RKO (cell line): ENCODE data around the gene MGAT5B.
"Not testable (repeated sequence)": the region's sequence is repeated elsewhere in the genome, so short reads cannot be mapped to it uniquely, and the experiment has no call there.

ENCODE experiments used
- DNase-seq: peaks from one replicate; pipeline ENCODE4 v3.0.0-alpha.2; 2016; ENCODE audit warnings: low spot score

Gene MGAT5B

DNA sequence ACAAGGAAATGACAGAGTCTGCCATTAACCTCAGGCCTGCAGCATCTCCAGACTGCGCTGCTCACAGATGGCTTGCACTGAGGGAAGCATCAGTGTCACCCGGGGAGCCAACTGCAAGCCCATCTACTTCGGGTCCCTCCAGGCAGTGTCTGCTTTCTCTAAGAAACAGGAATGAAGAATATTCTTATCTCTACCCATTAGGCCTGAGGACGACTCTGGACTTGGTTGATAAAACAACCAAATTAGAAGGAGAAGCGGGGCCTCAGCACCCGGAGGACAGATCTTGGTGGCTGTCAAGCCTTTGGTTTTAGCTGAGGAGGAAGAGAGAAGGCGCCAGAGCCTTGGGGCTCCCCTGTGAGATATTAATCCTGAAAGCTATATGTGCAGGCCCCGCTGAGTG, 19.5 kb upstream of the MGAT5B start:
- no peak for DNase-seq

DNA sequence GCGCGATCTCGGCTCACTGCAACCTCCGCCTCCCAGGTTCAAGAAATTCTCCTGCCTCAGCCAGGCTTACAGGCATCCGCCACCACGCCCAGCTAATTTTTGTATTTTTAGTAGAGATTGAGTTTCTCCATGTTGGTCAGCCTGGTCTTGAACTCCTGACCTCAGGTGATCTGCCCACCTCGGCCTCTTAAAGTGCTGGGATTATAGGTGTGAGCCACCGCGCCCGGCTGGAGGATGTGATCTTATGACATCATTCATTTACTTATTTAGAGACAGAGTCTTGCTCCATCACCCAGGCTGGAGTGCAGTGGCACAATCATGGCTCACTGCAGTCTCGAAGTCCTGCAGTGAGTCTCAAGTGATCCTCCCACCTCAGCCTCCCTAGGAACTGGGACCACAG, 19.0 kb upstream of the MGAT5B start:
- not testable (repeated sequence) for DNase-seq

DNA sequence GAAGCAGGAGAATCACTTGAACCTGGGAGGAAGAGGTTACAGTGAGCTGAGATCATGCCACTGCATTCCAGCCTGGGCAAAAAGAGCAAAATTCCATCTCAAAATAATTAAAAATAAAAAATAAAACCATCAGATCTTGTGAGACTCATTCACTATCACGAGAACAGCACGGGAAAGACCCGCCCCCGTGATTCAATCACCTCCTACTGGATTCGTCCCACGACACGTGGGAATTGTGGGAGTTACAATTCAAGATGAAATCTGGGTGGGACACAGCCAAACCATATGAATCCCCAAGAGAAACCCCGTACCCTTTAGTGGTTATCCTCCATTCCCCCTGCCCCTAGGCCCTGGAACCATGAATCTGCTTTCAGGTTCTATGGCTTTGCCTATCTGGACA, 15.4 kb upstream of the MGAT5B start:
- no peak for DNase-seq

DNA sequence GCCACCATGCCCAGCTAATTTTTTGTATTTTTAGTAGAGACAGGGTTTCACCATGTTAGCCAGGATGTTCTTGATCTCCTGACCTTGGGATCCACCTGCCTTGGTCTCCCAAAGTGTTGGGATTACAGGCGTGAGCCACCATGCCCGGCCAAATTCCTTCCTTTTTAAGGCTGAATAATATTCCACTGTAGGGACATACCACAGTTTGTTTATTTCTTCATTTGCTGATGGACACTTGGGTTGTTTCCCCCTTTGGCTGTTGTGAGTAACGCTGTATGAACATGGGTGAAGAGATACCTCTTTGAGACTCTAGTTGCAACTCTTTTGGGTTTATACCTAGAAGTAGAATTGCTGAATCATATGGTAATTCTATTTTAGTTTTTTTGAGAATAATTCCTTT, 13.1 kb upstream of the MGAT5B start:
- DNase-seq: no peak

DNA sequence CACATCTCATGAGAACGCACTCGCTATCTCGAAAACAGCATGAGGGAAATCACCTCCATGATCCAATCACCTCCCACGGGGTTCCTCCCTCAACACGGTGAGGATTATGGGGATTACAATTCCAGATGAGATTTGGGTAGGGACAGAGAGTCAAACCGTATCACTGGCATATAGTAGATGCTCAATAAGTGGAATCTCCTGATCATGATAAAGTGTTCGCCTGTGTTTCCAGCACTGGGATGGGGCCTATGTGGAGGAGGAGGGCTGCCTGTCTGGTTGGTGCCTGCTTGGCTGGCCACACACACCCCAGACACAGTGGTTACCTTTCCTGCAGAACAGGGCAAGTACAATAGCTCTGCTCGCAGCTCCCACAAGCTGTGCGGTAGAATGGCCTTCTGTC, 6.1 kb upstream of the MGAT5B start:
- DNase-seq: no peak

DNA sequence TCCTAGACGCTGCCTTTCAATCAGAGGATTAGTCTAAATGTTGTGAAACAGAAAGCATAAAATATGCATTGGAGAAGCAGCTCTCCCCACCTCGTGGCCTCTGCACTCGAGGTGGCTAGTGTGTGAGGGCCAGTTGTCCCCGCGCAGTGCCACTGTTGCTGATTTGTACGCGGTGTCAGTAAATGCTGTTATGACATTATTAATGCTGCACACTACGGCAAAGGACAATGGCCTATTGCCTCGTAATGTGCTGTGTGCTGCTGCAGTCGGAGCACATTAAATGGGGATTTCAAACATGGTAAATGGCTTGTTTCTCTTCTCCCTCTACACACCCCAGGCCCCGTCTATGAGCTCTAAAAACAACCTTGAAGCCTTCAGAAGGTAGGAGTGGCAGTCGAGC, 5.7 kb upstream of the MGAT5B start:
- no peak for DNase-seq

DNA sequence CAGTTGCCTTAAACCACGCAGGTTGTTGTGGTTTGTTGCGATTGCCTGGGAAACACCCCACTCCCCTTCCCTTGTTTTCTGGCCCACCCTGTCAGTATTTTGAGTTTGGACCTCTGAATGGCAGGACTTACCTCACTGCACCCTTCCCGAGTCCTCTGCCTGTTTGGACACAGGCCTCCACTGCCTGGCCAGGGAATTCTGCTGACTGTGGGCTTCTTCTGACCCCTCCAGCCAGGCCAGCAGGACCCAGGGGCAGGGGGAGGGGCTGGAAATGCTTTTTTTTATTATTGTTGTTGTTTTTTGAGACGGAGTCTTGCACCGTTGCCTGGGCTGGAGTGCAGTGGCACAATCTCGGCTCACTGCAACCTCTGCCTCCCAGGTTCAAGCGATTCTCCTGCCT, 4.2 kb upstream of the MGAT5B start:
- no peak for DNase-seq

DNA sequence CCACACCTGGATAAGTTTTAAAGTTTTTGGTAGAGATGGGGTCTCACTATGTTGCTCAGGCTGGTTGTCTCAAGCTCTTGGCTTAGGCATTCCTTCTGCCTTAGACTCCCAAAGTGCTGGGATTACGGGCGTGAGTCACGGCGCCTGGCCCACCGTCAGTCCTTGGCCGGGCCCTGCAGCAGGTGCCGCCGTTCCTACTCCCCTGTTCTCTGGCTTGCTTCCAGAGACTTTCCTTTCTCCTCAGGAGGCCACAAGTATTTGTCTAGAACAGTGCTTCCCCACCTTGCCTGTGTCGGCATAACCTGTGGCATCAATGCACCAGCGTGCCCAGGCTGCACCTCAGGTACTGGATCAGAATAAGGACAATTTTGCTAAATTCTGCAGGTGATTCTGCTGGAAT, 3.0 kb upstream of the MGAT5B start:
- no peak for DNase-seq

DNA sequence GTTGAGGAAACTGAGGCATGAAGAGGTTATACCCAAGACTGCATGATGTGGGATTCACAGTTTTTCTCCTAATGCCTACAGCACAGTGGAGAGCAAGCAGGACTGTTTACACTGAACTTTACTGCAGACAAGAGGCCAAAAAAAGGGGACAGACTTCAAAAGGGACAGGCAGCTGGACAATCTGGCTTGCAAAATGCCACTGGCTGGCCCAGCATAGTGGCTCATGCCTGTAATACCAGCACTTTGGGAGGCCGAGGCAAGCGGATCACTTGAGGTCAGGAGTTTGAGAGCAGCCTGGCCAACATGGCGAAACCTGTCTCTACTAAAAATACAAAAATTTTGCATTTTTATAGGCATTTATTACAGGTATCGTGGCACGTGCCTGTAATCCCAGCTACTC, 2.0 kb upstream of the MGAT5B start:
- no peak for DNase-seq

DNA sequence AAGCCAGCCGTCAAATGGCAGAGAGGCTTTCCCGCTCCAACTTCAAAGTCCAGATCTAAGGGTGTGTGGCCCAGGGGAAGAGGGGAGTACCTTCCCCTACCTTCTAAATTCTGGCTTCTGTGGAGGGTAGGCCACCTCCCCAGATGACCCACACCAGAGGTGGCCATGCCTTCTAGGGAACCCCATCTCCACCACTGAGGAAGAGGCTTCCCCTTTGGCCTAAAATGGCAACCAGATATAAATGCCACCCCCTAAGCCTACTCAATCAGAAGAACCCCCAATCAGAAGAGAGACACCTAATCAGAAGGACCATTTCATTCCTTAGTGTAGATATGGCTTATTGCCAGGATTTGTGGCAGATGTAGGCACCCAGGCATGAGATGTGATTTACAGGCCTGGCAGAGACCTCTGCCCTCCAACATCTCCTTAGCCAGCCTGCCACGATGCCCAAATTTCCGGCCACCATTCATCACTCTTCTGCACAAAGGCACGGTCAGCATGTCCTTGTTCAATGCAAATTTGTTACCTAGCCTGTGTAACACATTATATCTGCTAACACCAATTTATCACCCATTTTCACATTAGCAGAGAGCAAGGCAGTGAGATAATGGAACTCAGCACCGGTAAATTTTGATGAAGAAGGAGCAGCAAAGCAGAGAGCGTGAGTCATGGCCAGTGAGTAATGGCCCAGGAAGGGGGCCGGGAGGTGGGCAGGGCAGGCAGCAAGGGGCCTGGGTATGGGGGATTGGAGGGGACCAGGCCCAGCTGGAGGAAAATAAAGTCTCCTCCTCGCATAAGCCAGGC, 1.2 kb upstream of the MGAT5B start:
- DNase-seq: no peak

DNA sequence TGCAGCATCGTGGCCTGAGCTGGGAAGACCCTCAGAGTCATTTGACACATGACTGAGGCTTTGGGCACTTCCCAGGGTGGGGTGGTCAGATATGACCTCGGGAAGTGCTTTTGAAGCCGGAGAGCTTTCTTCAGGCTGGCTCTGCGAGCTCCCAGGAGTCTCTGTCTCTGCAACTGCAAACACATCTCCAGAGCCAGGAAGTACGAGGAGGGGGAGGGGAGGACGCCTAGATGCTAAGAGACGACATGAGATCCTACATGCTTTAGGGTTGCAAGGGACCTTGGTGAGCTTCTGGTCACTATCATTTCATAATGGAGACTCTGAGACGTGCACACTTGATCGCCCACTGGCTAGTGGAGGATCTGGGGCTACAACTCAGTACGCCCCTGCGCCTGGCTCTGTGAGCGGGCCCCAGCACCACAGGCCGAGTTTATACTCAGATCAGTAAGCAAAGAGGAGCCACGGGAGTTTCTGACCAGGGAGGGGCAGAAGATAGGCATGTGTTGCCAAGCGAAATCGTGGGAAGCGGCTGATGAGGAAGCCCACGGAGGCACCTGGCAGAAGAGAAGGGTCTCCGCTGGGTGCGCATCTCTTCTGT, 527 bp upstream of the MGAT5B start:
- no peak for DNase-seq

DNA sequence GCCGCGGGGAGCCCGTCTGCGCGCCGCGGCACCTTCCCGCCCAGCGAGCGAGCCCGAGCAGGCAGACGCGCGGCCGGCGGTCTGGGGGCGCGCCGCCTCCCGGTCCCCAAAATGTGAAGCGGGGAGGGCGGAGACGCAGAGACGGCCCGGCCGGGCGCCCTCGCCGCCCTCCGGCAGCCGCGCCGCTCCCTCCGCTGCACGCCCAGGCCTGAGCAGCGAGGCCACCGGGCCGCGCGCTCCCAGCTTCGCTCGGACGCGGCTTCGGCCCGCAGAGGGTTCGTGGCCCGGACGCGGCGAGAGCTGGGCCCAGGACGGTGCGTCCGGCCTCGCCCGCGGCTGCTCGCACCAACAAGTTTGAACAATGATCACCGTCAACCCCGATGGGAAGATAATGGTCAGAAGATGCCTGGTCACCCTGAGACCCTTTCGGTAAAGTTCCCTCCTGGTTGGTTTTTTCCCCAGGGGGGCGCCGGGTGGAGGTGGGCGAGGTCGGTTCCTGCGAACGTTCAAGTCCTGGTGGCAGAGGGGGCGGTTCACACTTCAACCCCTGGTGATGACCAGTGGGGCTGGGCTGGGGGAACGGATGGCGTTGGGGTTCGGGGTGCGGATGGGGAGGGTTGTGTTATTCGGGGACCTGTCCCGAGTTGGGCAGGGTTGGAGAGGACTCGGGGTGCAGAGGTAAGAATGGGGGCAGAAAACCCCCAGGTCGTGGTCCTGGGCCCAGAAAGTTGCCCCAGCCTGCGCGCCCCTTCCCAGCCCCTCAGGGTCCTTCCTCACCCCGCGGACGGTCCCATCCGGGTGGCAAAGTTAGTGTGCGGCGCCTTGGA, 678 bp downstream of the MGAT5B start:
- no peak for DNase-seq

DNA sequence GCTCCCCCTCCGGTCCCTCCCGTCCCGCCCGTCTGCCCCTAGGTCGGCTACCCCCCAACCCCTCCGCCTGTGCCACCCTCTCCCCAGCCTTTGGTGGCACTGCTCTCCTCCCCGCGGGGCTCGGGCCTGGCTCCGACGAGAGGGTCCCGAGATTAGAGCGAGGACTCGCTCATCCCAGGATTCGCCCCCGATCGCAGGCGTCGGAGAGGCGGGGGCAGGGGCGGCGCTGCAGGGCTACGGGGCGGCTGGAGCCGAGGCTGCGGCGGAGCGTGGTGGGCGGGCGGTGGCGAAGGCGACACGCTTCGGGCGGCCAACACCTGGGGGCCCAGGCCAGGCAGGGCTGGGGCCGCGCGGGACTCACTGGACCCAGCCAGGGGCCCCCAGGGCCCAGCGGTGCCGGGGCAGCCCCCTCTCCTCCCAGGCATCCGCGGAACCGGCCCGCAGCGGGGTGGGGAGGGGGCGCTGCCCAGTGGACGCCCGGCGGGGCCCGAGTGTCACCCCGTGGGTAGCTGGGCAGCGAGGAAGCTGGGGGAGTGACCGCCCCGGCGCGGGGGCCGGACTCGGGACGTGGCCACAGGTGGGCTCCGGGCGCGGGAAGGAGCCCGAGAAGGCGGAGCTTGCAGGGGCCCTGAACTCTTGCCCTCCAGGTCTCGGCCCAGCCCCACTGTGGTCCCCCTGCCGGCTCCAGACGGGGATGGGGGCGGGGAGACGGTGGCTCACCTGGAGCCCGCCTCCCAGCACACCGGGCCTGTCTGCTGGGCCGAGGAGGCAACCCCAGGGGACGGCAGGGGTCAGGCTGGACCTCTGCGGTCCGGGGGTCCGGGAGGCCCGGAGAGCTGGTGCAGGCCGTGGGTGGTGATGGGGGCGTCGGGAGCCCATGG, 1.5 kb downstream of the MGAT5B start:
- DNase-seq: no peak

DNA sequence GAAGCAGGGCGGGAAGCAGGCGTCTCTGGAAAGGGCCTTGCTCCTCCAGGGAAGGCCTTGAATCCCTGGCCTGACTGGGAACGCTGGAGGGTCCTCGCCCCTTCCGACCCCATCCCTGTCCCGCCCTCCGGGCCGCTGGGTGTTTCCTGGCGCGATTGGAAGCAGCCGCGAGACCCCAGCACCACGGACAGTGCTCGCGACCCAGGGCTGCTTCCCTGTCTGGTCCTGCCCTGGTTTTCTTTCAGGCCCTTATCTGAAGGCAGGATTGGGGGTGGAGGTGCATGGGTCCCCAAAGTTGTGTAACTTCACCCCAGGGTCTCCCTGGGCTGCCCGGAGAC, 2.1 kb downstream of the MGAT5B start:
- no peak for DNase-seq

DNA sequence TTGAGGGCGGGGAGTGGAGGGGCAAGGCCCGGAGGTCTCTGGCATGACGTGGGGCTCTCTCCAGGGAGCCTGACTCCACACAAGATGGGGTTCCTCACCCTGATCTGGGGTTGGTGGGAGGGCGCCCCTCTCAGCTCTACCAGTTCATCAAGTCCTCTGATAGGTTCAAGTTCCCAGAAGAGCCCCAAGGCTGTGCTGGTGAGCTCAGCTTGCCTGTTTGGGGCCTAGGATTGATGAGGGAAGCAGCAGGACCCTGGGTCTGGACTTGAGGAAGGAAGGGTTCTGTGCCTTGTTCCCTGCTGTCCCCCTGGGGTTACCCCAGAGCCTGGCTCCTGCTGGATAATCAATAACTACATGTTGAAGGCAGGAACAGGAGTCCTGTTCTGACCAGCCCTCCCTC, 3.5 kb downstream of the MGAT5B start:
- DNase-seq: no peak

DNA sequence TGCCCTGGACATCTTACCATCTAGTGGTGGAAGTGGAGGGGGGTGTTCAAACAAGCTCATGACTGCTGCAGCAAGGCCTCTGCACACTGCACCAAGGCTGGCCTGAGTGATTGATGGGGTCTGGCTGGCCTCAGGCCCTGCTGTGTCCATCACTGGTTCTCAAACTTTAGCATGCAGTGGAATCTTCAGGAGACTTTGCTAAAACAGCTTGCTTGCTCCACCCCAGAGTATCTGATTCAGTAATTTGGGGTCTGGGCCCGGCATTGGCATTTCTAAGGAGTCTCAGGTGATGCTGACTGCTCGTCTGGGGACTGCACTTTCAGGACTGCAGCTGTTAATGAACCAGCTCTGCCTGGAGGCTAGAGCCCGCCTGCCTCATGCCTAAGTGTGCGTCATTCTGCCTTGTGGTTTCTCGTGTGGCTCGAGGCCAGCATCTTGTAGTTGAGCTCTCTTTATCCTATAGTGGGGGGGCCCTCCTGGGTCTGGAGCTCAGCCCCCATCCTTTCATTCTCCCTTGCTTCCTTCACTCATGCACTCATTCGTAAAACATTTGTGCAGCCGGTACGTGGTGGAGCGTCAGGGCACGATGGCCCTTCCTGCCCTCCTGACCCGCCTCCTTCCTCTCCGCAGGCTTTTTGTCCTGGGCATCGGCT, 4.1 kb downstream of the MGAT5B start:
- peak; percentile 85 for DNase-seq

DNA sequence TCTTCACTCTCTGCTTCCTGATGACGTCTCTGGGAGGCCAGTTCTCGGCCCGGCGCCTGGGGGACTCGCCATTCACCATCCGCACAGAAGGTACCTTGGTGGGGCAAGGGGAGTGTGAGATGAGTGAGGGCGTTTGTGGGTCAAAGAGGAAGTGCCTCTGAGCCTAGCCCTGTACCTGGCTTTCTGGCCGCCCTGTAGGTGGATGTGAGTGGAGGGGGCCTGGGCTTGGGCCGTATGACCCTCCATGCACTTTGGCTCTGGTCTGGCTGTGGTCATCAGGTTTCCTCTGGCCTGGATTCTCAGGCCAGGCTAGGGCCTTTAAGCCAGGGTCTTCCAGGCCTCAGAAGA, 4.6 kb downstream of the MGAT5B start:
- no peak for DNase-seq

DNA sequence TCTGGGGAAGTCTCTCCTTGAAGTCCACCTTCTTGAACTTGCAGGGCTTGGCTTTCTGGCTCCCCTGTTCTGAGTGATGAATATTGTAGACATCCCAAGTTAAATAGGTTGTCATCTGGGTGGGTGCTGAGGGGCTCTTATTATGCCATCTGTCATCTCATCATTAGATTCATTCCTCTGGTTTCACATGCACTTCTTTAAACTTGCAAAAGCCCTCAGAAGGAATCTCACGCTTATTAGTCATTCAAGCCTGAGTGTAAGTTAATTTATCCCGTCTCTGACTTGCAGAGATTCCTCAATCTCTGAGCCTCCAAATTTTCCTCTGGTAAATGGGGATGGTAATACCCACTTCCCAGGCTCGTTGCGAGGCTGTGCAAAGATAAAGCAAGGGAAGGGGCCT, 5.7 kb downstream of the MGAT5B start:
- DNase-seq: no peak

DNA sequence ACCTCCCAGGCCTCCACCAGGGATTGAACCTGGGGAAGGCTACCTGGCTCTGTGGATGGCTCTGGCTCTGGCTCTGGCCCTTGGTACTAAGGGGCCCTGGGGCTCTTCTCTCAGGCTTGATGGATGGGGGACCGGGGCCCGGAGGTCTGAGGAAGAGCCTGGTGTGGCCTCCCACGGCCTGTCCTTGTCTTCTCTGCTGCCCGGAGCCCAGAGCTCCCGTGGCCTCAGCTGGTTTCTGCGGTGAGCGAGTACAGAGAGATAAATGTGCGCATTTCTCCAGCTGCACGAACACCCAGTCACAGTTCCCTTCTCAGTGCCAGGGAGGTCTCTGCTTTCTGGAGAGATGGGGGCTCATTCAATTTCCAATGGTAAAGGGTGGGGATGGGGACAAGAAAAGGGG, 9.2 kb downstream of the MGAT5B start:
- DNase-seq: no peak

DNA sequence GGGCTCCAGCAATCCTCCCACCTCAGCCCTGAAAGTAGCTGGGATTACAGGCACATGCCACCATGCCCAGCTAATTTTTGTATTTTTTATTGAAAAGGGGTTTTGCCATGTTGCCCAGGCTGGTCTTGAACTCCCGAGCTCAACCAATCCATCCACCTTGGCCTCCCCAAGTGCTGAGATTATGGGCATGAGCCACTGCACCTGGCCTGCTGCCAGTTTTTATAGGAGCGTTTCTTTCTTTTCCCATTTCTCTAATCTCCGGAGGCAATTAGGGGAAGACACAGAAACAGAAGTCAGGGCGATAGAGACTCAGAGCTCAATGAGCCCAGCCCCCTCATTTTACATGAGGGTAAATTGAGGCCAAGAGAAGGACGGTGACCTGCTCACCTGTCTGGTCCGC, 10.4 kb downstream of the MGAT5B start:
- DNase-seq: no peak

DNA sequence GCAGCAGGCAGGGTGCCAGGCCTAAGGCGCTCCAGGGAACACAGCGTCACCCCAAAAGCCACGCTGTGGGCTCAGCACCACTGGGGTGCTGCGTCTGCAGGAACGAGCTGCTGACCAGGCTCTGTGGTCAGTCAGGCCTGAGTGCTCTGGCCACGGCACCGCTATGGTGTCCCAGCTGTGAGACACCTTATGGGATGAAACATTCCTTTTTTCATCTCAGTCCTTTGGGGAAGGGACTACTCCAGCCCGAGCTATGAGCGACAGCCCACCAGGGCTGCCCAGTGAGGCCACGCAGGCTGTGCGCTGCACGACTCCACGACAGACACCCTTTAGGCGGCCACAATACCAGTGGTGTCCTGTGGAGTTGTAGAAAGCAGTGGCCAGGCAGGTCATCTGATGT, 11.1 kb downstream of the MGAT5B start:
- DNase-seq: no peak

DNA sequence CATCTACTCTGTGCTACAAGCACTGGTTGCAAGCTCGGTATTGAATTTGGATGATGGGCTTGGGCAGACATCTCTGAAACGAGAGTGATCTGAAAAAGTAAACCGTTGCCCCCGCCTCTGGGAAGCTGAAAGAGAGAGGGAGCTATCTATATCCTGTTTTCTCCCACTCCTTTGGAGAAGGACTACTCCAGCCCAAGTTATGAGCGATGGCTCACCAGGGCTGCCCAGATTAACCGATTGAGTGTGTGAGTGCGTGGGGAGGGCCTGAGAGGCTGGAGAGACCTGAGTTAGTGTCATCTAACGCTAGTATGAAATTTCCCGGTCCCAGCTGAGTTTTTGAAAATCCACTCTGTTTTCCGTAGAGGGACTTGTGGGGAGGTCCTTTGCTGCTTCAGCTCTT, 11.5 kb downstream of the MGAT5B start:
- DNase-seq: no peak
